Progenitor cell of endocrine pancreas (in vitro differentiated cells): Measurements from ENCODE around the gene CYB561A3. TPM values are rescaled to one million over a fixed set of nuclear protein-coding genes. Genes with fewer than 3 reads are reported as not detected.

Experiments used
- DNase-seq: peaks from one replicate; pipeline ENCODE4 v3.0.0; 2021; ENCODE audit warnings: low spot score; ENCODE audit not compliant: unreplicated experiment
- H3K27ac Mint-ChIP-seq: 2 replicates; pipeline ENCODE4 v1.8.0; 2021; ENCODE audit warnings: mild to moderate bottlenecking, moderate library complexity, mixed read lengths
- H3K27me3 Mint-ChIP-seq: 2 replicates; pipeline ENCODE4 v1.8.0; 2021; ENCODE audit warnings: mixed read lengths
- H3K36me3 Mint-ChIP-seq: 2 replicates; pipeline ENCODE4 v1.8.0; 2022; ENCODE audit warnings: mixed read lengths; ENCODE audit not compliant: insufficient read depth
- H3K4me1 Mint-ChIP-seq: 2 replicates; pipeline ENCODE4 v1.8.0; 2021; ENCODE audit warnings: low read depth, mixed read lengths
- H3K4me3 Mint-ChIP-seq: 2 replicates; pipeline ENCODE4 v1.8.0; 2021; ENCODE audit warnings: low read depth, mild to moderate bottlenecking, moderate library complexity, mixed read lengths
- H3K9me3 Mint-ChIP-seq: 2 replicates; pipeline ENCODE4 v1.8.0; 2021; ENCODE audit warnings: low read depth, mixed read lengths
- total RNA-seq: library from RNA; stranded (reverse); gene quantifications from 2 replicates; pipeline ENCODE4 v1.2.1, GENCODE V29; 2021
- TF ChIP-seq, protein P1 (sequence below): fragments of 200-600 bp; sonication (generic); IDR thresholded peaks from one replicate; pipeline ENCODE4 v1.5.0; 2021; ENCODE audit warnings: antibody characterized with exemption, mild to moderate bottlenecking; ENCODE audit not compliant: unreplicated experiment

CYB561A3 gene
- total RNA-seq, 1 donor from 2014 or later = 45.3 TPM

DNA sequence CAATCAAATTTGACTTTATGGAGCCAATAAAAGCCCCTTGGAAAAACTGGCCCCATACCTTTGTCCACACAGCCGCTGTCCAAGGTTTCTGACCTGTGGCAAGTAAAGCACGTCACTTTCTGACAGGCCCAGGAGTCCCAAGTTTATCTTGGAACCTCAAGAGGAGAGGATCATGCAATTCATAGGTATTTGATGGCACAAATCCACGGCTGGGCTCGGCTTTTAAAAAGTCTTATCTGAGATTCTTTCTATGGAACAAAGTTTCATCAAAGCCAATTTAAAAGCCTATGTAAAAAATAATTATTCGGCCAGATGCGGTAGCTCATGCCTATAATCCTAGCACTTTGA is 14.1 kb upstream of the CYB561A3 start:
- Mint-ChIP-seq H3K4me1 (no peaks in the 10 kb centered on the region), H3K4me3 (no peak overlapping the region), H3K9me3 (peaks cover 9% of the 10 kb centered on the region), H3K27ac (no peak overlapping the region), H3K36me3 (peaks cover 20% of the 10 kb centered on the region), H3K27me3 (no peaks in the 10 kb centered on the region)
- TF ChIP-seq, protein P1, sequence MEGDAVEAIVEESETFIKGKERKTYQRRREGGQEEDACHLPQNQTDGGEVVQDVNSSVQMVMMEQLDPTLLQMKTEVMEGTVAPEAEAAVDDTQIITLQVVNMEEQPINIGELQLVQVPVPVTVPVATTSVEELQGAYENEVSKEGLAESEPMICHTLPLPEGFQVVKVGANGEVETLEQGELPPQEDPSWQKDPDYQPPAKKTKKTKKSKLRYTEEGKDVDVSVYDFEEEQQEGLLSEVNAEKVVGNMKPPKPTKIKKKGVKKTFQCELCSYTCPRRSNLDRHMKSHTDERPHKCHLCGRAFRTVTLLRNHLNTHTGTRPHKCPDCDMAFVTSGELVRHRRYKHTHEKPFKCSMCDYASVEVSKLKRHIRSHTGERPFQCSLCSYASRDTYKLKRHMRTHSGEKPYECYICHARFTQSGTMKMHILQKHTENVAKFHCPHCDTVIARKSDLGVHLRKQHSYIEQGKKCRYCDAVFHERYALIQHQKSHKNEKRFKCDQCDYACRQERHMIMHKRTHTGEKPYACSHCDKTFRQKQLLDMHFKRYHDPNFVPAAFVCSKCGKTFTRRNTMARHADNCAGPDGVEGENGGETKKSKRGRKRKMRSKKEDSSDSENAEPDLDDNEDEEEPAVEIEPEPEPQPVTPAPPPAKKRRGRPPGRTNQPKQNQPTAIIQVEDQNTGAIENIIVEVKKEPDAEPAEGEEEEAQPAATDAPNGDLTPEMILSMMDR = no peak
- DNase-seq = no peak

DNA sequence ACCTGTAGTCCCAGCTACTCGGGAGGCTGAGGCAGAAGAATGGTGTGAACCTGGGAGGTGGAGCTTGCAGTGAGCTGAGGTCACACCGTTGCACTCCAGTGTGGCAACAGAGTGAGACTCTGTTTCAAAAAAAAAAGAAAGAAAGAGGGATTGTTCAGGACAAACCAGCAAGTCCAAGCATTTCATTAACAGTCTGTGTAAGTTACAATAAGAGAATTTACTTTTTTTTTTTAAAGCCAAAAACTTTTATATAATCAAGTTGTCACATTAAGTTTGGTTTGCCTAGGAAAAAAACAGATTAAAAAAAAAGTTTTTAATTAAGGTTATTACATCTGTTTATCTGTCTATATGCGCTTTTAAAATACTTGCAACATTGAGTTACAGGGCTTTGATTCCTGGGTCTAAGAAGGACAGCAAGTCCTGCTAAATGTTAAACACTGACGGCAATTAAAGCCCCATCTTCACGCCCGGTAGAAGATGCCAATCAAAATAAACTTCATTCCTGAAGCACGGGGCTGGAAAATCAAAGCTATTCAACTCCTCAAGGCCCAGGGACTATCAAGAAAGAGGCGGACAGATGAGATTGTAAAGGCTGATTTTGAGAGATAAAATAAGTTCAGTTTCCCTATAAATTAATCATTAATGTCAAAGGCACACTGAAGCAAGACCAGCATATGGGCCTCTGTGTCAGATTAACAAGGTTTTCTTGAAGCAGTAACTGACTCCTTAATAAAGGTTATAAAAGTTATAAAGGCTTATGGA is 11.2 kb upstream of the CYB561A3 start:
- Mint-ChIP-seq H3K27ac (no peak overlapping the region), H3K4me3 (no peak overlapping the region), H3K9me3 (peaks cover 9% of the 10 kb centered on the region), H3K4me1 (no peaks in the 10 kb centered on the region), H3K27me3 (no peaks in the 10 kb centered on the region), H3K36me3 (peaks cover 35% of the 10 kb centered on the region)
- TF ChIP-seq, protein P1 = no peak
- no peak for DNase-seq

DNA sequence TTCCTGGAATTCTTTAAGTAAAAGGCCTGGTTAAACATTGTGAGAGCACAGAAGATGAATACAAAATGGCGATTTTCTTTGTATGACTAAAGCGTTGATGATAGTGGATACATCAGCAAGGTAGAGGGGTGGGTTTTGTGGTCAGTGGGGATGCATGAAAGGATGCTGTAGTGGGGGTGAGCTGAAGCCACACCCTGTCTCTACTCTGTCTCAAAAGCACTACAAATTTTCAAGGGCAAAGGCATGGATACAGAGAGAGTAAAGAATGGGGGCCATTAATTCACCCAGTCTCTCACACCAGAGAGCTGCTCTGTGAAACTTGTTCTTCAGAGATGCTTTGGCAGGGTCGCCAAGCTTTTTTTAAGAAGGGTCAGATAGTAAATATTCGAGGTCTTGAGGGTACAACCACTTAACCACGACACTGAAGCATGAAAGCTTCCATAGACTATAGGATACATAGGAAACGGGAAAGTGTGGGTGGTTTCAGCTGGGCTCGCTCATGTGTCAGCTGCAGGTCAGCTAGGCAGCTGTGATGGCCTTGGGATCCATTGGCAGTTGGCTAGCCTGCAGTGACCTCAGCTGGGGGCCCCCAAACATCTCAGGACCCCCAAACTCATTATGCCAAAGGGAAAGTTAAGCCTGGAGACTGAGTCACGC is 8.8 kb upstream of the CYB561A3 start:
- DNase-seq = no peak
- TF ChIP-seq, protein P1 = no peak
- Mint-ChIP-seq H3K4me3 (no peak overlapping the region), H3K27ac (no peak overlapping the region), H3K36me3 (peaks cover 33% of the 10 kb centered on the region), H3K27me3 (no peaks in the 10 kb centered on the region), H3K9me3 (peaks cover 9% of the 10 kb centered on the region), H3K4me1 (no peaks in the 10 kb centered on the region)

DNA sequence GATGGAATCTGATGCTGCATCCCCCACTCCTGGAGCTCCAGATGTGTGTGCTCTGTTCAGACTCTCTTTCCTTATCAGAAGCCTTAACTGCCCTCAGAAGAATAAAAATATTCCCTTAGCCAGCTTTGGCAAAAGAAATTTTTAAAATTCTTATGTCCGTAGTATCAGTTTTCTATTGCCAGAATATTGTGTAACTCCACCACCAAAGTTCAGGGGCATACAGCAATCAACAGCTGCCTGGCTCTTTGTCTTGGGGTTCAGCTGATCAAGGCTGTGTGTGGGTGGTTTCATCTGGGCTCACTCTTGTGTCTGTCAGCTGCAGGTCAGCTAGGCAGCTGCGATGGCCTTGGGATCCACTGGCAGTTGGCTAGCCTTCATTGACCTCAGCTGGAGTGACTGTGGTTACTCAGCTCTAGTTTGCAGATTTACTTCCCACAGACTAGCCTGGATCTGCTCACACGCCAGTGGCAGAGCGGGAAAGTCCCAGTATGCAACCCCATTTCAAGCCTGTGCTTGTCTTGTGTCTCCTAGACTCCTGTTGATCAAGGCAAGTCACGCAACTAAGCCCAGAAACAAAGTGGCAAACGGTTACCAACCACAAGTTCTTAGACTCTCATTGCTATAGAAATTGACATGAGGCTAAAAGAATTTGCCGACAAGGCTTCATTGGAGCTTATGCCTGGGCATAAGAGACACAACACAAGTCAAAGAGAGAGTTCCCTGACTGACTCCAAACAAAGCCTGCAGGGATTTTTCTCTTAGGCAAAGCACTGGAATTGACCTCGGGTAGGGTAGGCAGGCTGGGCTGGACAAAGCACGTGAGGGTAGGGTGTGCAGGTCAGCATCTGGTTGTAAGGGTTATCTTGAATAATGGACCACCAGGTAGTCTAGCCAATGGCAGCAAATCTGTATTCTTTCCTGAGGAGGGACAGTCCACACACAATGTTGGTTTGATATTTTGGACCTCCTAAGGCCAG is 8.0 kb upstream of the CYB561A3 start:
- Mint-ChIP-seq H3K4me3 (no peak overlapping the region), H3K27ac (no peak overlapping the region), H3K27me3 (no peaks in the 10 kb centered on the region), H3K9me3 (peaks cover 6% of the 10 kb centered on the region), H3K4me1 (no peaks in the 10 kb centered on the region), H3K36me3 (peaks cover 30% of the 10 kb centered on the region)
- DNase-seq = no peak
- TF ChIP-seq, protein P1 = no peak

DNA sequence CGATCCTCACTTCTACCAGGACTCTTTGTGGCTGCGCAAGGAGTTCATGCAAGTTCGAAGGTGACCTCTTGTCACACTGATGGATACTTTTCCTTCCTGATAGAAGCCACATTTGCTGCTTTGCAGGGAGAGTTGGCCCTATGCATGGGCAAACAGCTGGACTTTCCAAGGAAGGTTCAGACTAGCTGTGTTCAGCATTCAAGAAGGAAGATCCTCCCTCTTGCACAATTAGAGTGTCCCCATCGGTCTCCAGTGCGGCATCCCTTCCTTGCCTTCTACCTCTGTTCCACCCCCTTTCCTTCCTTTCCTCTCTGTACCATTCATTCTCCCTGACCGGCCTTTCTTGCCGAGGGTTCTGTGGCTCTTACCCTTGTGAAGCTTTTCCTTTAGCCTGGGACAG is 7.0 kb upstream of the CYB561A3 start:
- TF ChIP-seq, protein P1 = no peak
- H3K27ac Mint-ChIP-seq = no peak overlapping the region
- peaks cover 6% of the 10 kb centered on the region for H3K9me3 Mint-ChIP-seq
- H3K27me3 Mint-ChIP-seq = no peaks in the 10 kb centered on the region
- no peak overlapping the region for H3K4me3 Mint-ChIP-seq
- DNase-seq = no peak
- H3K4me1 Mint-ChIP-seq = no peaks in the 10 kb centered on the region
- peaks cover 28% of the 10 kb centered on the region for H3K36me3 Mint-ChIP-seq
